Renal cortical epithelial cell (primary cell): ENCODE measurements around the gene ZNF501. TPM values are rescaled to one million over a fixed set of nuclear protein-coding genes. Genes with fewer than 3 reads are reported as not detected.

Experiments used
- total RNA-seq: library from RNA; depleted of rRNA; stranded (reverse); fragments of >200 nt; gene quantifications from 2 replicates; pipeline ENCODE4 v1.2.3, GENCODE V29; 2014

ZNF501 gene
- total RNA-seq, 1 donor from 2014 or later: 5.3 TPM

Other genes starting within 250 kb of the ZNF501 start
- 3.3 and 12.2 TPM in 2 replicates for gene ZKSCAN7, start 174.4 kb upstream of the ZNF501 start, total RNA-seq
- 1.4 and 5.4 TPM in 2 replicates for gene ZNF660, start 144.7 kb upstream of the ZNF501 start, total RNA-seq
- 12.3 and 33.1 TPM in 2 replicates for gene ZNF197, start 104.6 kb upstream of the ZNF501 start, total RNA-seq
- 26.4 and 28.0 TPM in 2 replicates for gene ZNF35, start 80.9 kb upstream of the ZNF501 start, total RNA-seq
- gene ZNF502, start 17.0 kb upstream of the ZNF501 start, total RNA-seq: 6.1 and 7.2 TPM in 2 replicates
- 24.0 and 33.4 TPM in 2 replicates for gene KIAA1143, start 32.0 kb downstream of the ZNF501 start, total RNA-seq
- 1.6 and 4.5 TPM in 2 replicates for gene KIF15, start 32.2 kb downstream of the ZNF501 start, total RNA-seq
- gene TMEM42, start 132.3 kb downstream of the ZNF501 start, total RNA-seq: 14.3 and 16.5 TPM in 2 replicates
- gene TGM4, start 145.0 kb downstream of the ZNF501 start, total RNA-seq: 0.30 and 0.35 TPM in 2 replicates
- 59.9 and 81.4 TPM in 2 replicates for gene ZDHHC3, start 246.5 kb downstream of the ZNF501 start, total RNA-seq
- gene EXOSC7, start 246.6 kb downstream of the ZNF501 start, total RNA-seq: 59.4 and 63.9 TPM in 2 replicates